Nucleus accumbens (tissue), 56 donors: ENCODE results near the gene FGR.
"Not testable (repeated sequence)": the region's sequence is repeated elsewhere in the genome, so short reads cannot be mapped to it uniquely, and the experiment has no call there.

ENCODE experiments used
- DNase-seq, 56 donors: peaks; one replicate each; lab custom pipeline; 2025; lab: John Stamatoyannopoulos, UW

Gene FGR

DNA sequence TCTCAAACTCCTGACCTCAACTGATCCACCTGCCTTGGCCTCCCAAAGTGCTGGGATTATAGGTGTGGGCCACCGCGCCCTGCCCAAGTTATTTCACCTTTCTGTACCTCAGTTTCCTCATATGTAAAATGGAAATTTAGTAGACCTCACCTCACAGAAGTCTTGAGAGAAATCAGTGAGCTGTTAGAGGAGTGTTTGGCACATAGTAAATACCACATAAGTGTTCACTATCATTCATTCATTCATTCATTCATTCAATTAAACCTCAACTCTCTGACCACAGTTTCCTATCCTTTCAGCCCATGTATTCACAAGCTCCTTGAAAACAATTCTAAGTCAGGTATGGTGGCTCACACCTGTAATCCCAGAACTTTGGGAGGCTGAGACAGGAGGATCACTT is 3.8 kb upstream of the FGR start:
- no peak for DNase-seq

DNA sequence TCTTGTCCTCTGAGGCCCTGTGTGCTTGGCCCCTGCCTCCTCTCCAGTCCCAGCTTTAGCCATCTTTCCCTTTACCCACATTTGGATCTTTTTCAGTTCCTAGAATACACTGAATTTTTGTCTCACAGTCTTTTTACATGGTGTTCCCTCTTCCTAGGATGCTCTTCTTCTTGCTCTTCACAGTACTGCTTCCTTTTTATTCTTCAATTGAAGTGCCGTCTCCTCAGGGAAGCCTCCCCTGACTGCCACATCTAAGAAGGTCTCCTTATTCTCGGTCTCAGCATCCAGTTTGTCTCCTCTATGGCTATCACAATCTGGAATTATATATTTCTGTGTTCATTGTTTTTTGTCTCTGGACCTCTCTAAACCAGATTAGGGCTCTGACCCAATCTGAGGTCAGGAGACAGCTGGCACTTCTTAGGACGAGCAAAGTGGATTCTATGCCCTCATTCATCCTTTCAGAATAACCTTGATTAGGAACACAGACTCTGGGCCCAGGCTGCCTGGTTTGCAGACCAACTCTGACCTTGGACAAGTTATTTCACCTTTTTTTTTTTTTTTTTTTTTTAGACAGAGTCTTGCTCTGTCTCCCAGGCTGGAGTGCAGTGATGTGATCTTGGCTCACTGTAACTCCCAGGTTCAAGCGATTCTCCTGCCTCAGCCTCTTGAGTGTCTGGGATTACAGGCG is 3.2 kb upstream of the FGR start:
- no peak for DNase-seq

DNA sequence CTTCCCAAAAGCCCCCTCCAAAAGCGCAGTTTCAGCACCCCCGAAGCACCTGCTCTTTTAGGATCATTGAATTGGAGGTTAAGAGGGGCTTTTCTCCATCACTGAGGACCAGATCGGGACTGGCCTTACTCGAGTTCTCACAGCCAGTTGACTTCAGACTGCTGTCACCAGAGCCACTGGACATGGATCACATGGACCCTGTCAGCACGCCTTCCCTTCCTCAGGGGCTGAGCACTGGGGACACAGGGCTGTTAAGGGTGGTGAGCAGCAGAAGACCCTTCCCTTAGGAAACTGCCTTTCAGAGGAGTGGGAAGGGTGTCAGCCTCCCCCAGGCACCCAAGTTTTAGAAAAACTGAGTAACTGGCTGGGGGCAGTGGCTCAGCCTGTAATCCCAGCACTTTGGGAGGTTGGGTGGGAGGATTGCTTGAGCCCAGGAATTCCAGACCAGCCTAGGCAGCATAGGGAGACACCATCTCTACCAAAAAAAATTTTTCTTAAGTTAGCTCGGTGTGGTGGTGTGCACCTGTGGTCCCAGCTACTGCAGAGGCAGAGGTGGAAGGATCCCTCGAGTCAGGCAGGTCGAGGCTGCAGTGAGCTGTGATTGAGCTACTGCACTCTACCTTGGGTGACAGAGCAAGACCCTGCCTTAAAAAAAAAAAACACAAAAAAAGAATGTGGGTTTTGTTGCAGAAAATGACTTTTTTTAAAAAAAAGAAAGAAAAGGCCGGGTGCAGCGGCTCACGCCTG is 584 bp upstream of the FGR start:
- no peak for DNase-seq

DNA sequence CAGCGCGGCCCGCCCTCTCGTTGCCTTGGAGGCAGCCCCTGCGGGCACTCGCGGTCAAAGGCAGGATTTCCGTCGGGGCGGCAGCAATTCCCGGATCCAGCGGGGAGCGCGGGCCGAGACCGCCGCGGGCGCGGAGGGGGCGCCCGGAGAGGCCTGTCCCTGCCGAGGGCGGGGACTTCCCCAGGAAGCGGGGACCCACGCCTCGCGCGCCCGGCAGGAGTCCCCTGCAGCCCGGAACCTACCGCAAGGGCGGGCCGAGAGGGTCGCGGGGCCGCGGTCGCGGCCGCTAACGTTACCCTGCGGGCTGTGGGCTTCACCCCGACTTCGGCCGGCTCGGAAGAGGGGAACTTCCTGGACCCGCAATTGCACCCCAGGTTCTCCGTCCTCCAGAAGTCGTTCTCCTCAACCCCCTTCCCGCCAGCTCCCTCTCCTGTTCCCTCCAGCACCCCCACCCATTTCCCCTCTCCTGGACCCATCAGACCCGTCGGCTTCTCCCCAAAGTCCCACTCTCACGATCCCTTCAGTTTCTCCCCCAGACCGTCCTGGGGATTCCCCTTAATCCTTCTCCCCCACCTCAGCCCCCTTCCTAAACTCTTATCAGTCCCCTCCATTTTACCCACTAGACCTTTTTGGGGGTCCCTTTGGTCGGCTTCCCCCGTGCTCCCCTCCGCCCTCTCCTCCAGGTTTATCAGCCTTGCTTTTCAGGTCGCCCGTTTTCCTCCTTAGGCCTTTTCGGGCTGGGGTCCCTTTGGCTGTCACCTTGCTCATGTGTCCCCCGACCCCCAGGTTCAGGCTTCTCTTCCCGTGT is 604 bp downstream of the FGR start:
- DNase-seq, result no peak

DNA sequence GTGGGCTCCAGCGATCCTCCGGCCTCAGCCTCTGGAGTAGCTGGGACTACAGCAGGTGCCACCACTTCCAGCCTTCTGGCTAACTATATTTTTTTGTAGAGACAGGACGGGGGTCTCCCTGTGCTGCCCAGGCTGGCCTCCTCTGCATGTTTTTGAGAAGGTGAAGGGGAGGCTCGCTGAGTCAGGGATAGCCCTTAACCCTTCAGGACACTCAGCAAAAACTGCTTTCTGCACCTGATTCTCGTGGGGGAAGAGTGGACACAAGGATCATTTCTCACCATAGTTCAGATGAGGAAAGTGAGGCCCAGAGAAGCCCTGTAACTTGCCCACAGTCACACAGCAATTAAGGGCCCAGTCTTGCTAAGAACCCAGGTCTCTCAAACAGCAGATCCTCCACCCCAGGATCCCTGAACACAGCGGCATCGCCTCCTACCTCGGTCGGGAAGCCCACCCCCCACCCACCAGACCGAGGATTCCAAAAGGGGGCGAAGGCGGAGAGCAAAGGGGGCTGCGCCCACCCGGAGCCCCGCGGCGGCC is 1.3 kb downstream of the FGR start:
- DNase-seq, result no peak

DNA sequence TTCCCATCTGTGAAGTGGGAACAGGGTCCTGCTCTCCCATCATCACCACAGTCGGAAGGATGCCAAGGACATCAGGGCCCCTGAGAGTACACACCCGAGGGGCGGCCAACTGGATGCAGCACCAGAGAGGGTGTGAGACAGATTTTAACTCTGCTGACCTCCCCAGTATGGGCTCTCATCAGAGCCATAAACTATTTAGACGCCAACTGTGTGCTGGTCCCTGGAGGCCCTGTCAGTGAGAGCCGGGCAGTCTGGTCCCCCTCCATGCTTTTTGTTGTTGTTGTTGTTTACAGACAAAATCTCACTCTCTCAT is 1.7 kb downstream of the FGR start:
- DNase-seq, result no peak

DNA sequence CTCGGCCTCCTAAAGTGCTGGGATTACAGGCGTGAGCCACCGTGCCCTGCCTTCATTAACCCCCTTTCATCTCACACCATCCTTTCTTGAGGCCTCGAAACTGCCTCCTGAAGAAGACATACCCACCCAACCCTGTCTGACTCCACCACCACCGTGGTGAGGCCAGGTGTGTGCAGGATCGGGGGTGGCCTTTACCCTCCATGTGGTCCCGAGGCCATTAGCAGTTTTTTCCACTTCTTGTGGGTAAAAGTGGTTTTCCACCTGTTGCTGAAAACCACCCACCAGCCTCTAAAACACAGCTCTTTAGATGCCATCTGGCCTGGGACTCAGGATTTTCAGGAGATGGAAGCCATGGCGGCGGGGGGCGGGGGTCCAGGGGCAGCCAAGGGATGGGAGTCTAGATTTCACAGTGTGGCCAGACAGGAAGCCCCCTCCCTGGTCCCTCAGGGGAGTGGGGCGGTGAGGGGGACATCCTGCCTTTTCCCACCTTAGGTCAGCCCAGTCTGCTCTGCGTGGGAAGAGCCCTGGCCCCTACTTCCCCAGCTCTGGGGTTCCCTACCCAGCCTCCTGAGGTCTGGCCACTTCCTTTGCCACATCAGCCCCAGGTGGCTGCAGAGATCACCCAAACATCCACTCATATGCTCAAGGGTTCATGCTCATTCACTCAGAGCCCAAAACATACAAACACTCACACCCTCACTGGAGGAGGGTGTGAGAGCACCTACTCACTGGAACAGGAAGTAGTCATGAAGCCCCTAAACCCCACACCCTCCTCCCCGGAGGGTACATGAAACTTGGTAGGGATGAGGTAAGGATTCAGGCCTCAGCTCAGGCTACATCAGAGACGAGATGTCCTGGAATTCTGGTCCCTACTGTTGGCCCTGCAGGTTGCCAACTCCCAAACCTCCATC is 2.3 kb downstream of the FGR start:
- no peak for DNase-seq

DNA sequence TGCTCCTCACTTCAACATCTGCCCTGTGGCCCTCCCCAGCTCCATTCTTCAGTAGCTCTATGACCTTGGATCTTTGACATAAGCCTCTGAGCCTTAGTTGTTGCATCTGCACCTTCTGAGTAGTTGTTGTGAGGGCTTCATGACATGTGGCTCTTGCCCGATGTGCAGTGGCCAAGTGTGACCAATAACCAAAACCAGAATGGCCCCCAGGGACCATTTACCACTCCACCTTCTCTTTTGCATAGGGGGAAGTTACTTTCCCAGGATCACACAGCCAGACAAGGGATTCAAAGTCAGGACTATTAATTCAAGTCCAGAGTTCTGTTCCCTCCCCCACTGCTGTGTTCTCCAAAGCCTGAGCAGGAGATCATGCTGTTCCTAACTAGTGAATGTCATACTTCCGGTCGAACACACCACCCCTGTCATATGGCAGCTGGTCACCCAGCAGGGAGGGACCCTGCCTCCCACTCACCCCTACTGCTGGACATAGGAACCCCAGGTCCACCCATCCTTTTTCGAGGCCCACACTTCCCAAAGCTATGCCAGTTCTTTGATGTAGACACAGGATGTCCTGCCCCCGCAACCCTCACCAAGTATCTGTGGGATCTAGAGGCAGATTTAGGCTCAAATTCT is 4.0 kb downstream of the FGR start:
- no peak for DNase-seq

DNA sequence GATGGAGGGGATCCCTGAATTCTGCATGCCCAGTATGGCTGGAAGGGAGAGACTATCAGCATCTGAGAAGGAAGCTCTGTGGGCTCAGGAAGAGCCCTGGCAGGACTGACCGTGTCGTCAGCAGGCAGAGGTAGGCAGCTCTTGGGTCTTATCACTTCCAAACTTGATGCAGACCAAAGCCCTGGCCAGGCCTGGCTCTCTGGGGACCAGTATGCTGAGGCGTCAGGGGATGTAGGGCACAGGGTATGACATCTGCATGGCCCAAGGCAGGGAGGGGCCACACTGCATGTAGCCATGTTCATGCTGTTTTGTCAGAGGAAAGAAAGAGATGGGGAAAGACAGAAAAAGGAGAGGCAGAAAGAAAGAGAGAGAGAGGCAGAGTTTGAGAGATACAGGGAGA is 6.3 kb downstream of the FGR start:
- no peak for DNase-seq

DNA sequence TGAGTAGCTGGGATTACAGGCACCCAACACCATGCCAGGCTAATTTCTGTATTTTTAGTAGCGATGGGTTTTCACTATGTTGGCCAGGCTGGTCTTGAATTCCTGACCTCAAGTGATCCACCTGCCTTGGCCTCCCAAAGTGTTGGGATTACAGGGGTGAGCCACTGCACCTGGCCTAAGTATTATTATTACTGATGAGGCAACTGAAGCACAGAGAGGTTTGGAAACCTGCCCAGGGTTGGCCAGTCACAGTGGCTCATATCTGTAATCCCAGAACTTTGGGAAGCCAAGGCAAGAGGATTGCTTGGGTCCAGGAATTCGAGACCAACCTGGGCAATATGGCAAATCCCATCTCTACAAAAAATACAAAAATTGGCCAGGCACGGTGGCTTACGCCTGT is 7.3 kb downstream of the FGR start:
- DNase-seq, result not testable (repeated sequence)

DNA sequence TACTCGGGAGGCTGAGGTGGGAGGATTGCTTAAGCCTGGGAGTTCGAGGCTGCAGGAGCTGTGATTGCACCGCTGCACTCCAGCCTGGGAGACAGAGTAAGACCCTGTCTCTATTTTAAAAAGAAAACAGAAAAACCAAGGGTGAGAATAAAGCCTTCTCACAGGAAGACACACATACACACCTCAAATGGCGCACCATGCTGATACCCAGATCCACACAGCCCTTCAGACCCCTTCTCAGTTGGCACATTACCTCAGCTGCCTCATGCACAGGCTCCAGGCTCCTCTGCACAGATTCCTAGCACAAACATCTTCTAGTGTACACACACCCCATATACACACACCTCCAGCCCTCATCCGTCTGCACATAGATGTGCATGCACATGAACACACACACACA is 7.9 kb downstream of the FGR start:
- DNase-seq, result no peak

DNA sequence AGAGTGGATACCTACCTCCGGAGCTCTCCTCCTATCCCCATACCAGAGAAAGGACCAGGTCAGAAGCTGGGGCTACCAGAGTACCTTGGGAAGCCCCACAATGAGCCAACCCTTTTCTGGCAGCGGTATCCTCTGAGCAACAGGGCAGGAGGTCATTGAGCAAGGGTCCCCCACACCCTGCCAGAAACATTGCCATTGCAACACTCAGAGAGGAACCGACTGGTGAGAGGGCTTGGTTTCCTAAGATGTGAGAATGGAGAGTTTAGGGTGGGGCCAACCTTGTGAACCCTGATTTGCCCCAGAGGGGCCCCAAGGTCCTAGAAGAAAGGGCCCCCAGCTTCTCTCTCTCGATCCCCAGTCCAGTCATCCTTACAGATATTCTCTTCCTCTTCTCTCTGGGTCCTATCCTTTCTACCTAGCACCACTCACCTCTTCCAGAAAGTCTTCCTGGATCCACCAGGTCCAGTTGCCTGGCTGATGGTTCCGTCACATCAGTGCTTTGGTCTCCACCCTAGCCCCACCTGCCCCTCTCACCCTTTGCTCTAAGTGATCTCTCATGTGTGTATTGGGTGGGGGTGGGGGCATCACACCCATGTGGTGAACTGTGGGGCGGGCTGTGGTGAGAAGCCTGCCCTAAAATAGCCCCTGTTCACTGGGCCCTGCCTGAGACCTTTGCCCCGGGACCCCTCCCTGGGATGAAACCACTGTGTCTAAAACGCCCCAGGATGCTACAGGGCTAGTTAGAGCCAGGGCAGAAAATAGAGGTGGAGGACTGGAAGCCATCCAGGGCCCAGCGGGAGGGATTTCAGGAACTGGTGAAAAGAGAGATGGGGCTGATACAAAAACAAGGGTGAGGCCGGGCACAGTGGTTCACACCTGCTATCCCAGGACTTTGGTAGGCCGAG is 8.7 kb downstream of the FGR start:
- DNase-seq, result no peak

DNA sequence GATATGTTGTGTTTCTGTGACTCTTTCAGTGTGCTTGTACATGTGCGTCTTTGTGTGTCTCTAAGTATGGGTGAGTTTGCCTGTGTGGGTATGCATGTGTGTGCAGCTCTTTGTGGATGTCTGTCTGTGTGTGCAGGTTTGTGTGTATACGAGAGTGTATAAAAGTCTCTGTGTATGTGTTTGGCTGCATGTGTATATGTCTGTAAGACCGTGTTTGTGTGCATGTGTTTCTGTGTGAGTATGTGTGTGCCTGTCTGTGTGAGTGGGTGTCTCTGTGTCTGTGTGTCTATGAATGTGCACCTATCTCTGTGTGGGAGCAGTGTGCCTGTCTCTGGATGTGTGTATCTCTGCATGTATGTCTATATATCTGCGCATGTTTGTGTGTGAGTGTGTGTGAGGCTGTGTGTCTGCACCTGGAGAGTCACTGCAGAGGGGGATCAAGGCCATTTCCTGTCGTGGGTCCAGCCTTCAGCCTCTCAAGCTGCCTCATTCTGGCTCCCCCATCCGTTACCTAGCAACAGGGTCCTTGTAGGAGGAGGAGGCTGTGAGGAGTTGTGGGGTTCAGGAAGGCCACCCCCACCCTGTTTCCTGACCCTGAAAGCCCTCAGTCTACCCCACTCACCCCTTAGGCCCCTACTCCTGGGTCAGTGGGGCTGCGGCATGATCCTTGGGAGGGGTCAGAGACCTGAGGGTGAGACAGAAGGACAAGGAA is 10.4 kb downstream of the FGR start:
- peak in 13 of 56 donors; percentile 11 to 42 (median 21) for DNase-seq

DNA sequence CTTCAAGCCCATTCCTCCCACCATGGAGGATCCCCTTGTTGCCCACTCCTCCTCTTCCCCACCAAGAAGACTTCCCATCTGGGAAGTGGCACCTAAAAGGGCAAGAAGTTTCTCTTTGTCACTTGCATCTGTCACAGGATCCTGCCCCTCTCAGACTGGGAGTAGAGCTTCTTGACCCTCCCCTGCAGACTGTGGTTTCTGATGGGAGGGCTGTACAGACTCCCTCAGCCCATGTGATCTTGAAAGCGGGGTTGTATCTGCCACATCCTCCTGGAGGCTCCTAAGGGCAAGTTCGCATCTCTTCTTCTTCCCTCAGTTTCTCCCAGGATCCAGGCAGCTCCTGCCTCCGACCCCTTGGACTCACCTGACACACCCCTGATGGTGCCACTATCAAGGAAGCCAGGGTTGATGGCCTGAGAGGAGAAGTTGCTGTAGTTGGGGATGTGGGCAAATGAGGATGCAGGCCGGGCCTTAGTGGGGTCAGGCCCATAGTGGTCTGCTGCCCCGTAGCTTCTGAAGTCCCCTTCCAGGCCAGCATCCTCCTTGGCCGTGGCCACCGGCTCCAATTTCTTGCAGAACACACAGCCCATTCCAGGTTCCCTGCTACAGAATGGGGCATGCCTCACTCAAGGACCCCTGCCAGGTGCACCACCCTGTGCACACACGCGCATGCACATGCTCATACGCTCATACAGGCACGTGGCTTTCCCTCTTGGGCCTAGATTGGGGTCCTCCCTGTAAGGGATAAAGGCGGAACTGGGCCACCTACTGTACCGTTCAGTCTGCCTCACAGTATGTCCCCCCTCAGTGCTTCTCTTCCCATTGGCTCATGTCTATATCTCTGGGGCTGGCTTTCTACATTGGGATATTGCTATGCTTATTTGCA is 11.4 kb downstream of the FGR start:
- no peak for DNase-seq

DNA sequence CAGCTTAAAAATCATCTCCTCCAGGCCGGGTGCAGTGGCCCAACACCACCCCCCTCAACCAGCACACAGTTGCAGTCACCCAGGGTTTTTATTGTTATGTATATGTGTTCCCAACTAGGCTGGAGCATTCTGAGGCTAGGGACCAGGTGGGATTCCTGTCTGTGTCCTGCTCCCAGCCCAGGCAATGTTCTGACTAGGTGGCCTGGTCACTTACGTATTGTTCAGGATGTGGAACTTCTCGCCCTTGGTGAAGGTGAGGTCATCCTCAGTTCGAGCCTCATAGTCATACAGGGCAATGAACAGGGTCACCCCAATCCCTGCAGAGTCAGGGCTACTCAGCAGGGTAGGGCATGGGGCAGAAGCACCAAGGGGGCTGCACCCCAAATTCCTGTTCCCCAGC is 12.2 kb downstream of the FGR start:
- no peak for DNase-seq

DNA sequence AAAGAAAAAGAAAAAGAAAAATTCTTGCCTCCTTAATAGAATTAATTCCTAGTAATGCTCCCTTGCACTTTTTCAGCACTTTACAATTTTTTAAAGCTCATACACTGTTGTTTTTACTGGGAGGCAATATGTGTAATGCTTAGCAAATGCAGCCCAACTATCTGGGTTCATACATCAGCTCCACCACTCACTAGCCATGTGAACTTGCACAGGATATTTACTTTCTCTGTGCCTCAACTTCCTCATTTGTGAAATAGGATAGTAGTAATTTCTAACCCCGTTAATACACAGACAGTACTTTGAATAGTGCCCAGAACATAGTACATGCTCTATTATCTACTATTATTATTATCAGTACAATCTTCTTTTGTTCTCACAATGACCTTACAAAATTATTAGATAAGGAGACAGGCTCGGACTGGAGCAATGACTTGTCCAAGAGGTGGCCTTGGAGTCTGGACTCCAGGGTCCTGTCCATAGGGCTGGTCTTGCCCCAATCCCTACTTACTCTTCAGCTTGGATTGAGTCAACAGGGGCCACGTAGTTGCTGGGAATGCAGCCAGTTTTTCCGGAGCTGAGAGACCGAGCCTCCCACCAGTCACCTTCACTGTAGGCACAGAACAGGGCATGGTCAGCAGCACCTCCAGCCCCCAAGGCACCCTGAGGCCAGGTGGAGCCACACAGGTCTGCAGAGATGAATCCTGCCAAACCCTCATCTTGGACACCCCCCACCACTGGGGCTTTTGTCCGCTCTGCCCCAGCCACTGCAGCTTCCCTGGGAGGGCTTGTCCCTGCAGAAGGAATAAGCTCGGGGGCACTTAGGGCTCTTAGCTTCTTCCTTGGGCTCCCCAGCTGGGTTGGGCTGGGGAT is 13.7 kb downstream of the FGR start:
- DNase-seq, result no peak
